ENCODE measurements around the gene VARS2. TPM values are rescaled to one million over a fixed set of nuclear protein-coding genes. Genes with fewer than 3 reads are reported as not detected.

VARS2 gene
- total and polyA plus RNA-seq, 9 of the 15 experiments (the other 6 are each of a cell fraction or from before 2014, with no cell fraction given) = 1.6 to 53.6 (median 29.9) TPM

DNA sequence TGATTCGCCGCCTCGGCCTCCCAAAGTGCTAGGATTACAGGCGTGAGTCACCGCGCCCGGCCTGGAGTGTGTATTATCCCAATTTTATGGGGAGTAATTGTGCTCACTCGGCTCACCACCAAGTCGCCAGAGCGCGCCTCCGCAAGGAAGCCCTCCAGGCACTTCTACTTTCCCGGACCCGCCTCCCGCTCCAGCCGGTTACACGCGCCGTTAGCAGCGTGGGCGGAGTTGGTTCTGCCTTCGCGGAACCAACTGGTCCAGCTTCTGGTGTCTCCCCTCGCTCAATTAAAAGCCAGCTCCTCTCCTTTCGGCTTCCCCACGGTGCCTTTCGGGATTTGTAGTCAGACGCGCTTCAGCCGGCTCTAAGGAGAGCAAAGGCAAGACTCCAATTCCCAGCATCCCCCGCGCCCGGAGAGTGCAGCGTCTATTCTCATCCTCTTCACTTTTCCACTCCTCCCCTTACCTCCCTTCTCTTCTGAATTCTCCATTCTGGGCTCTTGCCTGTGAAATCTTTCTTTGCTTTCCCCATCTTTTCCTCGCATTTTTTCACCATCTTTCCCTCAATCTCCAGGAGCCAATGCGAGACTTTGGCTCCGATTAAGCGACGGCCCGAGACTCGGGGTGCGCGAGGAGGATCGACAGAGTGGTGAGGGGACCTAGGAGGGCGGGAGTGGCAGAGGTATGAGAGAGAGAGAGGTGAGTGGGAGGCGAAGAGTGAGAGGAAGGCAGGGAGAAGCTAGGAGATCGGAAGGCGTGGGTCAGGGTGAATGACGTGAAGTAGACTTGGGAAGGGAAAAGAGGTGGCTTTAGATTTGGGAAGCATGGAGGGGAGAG is 6.1 kb upstream of the VARS2 start, which contains the start of gene GTF2H4 (continued):
- TF ChIP-seq, protein P1, sequence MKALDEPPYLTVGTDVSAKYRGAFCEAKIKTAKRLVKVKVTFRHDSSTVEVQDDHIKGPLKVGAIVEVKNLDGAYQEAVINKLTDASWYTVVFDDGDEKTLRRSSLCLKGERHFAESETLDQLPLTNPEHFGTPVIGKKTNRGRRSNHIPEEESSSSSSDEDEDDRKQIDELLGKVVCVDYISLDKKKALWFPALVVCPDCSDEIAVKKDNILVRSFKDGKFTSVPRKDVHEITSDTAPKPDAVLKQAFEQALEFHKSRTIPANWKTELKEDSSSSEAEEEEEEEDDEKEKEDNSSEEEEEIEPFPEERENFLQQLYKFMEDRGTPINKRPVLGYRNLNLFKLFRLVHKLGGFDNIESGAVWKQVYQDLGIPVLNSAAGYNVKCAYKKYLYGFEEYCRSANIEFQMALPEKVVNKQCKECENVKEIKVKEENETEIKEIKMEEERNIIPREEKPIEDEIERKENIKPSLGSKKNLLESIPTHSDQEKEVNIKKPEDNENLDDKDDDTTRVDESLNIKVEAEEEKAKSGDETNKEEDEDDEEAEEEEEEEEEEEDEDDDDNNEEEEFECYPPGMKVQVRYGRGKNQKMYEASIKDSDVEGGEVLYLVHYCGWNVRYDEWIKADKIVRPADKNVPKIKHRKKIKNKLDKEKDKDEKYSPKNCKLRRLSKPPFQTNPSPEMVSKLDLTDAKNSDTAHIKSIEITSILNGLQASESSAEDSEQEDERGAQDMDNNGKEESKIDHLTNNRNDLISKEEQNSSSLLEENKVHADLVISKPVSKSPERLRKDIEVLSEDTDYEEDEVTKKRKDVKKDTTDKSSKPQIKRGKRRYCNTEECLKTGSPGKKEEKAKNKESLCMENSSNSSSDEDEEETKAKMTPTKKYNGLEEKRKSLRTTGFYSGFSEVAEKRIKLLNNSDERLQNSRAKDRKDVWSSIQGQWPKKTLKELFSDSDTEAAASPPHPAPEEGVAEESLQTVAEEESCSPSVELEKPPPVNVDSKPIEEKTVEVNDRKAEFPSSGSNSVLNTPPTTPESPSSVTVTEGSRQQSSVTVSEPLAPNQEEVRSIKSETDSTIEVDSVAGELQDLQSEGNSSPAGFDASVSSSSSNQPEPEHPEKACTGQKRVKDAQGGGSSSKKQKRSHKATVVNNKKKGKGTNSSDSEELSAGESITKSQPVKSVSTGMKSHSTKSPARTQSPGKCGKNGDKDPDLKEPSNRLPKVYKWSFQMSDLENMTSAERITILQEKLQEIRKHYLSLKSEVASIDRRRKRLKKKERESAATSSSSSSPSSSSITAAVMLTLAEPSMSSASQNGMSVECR (CRISPR knock-in tag; IDR thresholded peaks at IDR 0.05) = peak; percentile 90
- peak; percentile 93 for TF ChIP-seq ZNF584 (CRISPR knock-in tag; IDR thresholded peaks at IDR 0.05; ENCODE audit: low read depth)
- TF ChIP-seq, protein P2, sequence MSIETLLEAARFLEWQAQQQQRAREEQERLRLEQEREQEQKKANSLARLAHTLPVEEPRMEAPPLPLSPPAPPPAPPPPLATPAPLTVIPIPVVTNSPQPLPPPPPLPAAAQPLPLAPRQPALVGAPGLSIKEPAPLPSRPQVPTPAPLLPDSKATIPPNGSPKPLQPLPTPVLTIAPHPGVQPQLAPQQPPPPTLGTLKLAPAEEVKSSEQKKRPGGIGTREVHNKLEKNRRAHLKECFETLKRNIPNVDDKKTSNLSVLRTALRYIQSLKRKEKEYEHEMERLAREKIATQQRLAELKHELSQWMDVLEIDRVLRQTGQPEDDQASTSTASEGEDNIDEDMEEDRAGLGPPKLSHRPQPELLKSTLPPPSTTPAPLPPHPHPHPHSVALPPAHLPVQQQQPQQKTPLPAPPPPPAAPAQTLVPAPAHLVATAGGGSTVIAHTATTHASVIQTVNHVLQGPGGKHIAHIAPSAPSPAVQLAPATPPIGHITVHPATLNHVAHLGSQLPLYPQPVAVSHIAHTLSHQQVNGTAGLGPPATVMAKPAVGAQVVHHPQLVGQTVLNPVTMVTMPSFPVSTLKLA (conservative IDR thresholded peaks at IDR 0.05) = peak; percentile 97 to 99
- TF ChIP-seq, protein P3, sequence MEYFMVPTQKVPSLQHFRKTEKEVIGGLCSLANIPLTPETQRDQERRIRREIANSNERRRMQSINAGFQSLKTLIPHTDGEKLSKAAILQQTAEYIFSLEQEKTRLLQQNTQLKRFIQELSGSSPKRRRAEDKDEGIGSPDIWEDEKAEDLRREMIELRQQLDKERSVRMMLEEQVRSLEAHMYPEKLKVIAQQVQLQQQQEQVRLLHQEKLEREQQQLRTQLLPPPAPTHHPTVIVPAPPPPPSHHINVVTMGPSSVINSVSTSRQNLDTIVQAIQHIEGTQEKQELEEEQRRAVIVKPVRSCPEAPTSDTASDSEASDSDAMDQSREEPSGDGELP (CRISPR knock-in tag; IDR thresholded peaks at IDR 0.05; ENCODE audit: borderline replicate concordance) = peak; percentile 94
- TF ChIP-seq KAT2B (IDR thresholded peaks at IDR 0.05; ENCODE audit: low read depth, low read length) = no peak
- TF ChIP-seq NFYB (IDR thresholded peaks at IDR 0.05; ENCODE audit: extremely low read depth, insufficient read length) = no peak
- no peak for TF ChIP-seq HOXB6 (CRISPR knock-in tag; IDR thresholded peaks at IDR 0.05; ENCODE audit: borderline replicate concordance)
- TF ChIP-seq, protein P4, sequence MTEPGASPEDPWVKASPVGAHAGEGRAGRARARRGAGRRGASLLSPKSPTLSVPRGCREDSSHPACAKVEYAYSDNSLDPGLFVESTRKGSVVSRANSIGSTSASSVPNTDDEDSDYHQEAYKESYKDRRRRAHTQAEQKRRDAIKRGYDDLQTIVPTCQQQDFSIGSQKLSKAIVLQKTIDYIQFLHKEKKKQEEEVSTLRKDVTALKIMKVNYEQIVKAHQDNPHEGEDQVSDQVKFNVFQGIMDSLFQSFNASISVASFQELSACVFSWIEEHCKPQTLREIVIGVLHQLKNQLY (CRISPR knock-in tag; conservative IDR thresholded peaks at IDR 0.05) = no peak
- TF ChIP-seq BCL6 (CRISPR knock-in tag; IDR thresholded peaks at IDR 0.05) = peak; percentile 75; the same call in 1 of the 2 replicates
- 0 out of 2 replicates have a peak, but pooled peaks have one; percentile 28 for TF ChIP-seq ZNF384 (IDR thresholded peaks at IDR 0.05; ENCODE audit: low read depth, low read length)
- TF ChIP-seq SMARCA5 (IDR thresholded peaks at IDR 0.05) = peak; percentile 100
- TF ChIP-seq, protein P5, sequence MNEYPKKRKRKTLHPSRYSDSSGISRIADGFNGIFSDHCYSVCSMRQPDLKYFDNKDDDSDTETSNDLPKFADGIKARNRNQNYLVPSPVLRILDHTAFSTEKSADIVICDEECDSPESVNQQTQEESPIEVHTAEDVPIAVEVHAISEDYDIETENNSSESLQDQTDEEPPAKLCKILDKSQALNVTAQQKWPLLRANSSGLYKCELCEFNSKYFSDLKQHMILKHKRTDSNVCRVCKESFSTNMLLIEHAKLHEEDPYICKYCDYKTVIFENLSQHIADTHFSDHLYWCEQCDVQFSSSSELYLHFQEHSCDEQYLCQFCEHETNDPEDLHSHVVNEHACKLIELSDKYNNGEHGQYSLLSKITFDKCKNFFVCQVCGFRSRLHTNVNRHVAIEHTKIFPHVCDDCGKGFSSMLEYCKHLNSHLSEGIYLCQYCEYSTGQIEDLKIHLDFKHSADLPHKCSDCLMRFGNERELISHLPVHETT (CRISPR knock-in tag; conservative IDR thresholded peaks at IDR 0.05 in 1 of 2, IDR thresholded peaks at IDR 0.05 in 1 of 2) = peak in 1 of 2 experiments; percentile 92; a peak in 2 of 4 replicates
- peak; percentile 90 for TF ChIP-seq NBN (IDR thresholded peaks at IDR 0.05; ENCODE audit: low read depth)
- no peak for TF ChIP-seq FOXA3 (CRISPR knock-in tag; conservative IDR thresholded peaks at IDR 0.05 in 1 of 2, IDR thresholded peaks at IDR 0.05 in 1 of 2)
- TF ChIP-seq PML (IDR thresholded peaks at IDR 0.05; ENCODE audit: low read length) = peak; percentile 29; the same call in 1 of the 2 replicates
- 0 out of 2 replicates have a peak, but pooled peaks have one; percentile 3 for TF ChIP-seq SMC3 (conservative IDR thresholded peaks at IDR 0.05; ENCODE audit: insufficient read depth, low read depth, low read length)

Data from K562 (cell line).